Smooth muscle cell (in vitro differentiated cells): ENCODE measurements around the gene PPM1A. TPM values are rescaled to one million over a fixed set of nuclear protein-coding genes. Genes with fewer than 3 reads are reported as not detected.

Source experiments
- DNase-seq: peaks from one replicate; lab custom pipeline; 2025; ENCODE audit not compliant: unreplicated experiment; lab: John Stamatoyannopoulos, UW
- H2AFZ ChIP-seq: fragments of 200-600 bp; sonication (generic); 2 replicates; pipeline ENCODE4 v1.6.0; 2016; ENCODE audit warnings: antibody characterized with exemption, low read depth, mild to moderate bottlenecking
- H3F3A ChIP-seq: fragments of 200-600 bp; sonication (generic); 2 replicates; pipeline ENCODE4 v1.6.0; 2017; ENCODE audit warnings: antibody characterized with exemption, low read depth
- H3K27ac ChIP-seq: fragments of 200-600 bp; sonication (generic); 2 replicates; pipeline ENCODE4 v1.5.1; 2016; ENCODE audit warnings: low read depth, mild to moderate bottlenecking
- H3K27me3 ChIP-seq: fragments of 200-600 bp; sonication (generic); 2 replicates; pipeline ENCODE4 v1.6.1; 2016; ENCODE audit warnings: low read depth, mild to moderate bottlenecking
- H3K36me3 ChIP-seq: fragments of 200-600 bp; sonication (generic); 2 replicates; pipeline ENCODE4 v1.5.1; 2016; ENCODE audit warnings: low read depth
- H3K4me1 ChIP-seq: fragments of 200-600 bp; sonication (generic); 2 replicates; pipeline ENCODE4 v1.5.1; 2016; ENCODE audit warnings: low read depth
- H3K4me2 ChIP-seq: fragments of 200-600 bp; sonication (generic); 2 replicates; pipeline ENCODE4 v1.6.0; 2016; ENCODE audit warnings: mild to moderate bottlenecking
- H3K4me3 ChIP-seq: fragments of 200-600 bp; sonication (generic); 2 replicates; pipeline ENCODE4 v1.5.1; 2016; ENCODE audit warnings: mild to moderate bottlenecking
- H3K79me2 ChIP-seq: fragments of 200-600 bp; sonication (generic); 2 replicates; pipeline ENCODE4 v1.6.0; 2016; ENCODE audit warnings: low read depth, mild to moderate bottlenecking
- H3K9ac ChIP-seq: fragments of 200-600 bp; sonication (generic); 2 replicates; pipeline ENCODE4 v1.6.0; 2016; ENCODE audit warnings: low read depth
- H3K9me3 ChIP-seq: fragments of 200-600 bp; sonication (generic); replicated peaks from 2 replicates; pipeline ENCODE4 v1.5.1; 2016; ENCODE audit warnings: low read depth
- H4K20me1 ChIP-seq: fragments of 200-600 bp; sonication (generic); 2 replicates; pipeline ENCODE4 v1.6.0; 2016; ENCODE audit warnings: low read depth
- WGBS: methylation state at CpG from one replicate; pipeline ENCODE4 v1.1.7; 2016; ENCODE audit warnings: low lambda C conversion rate; 5-methylcytosine and 5-hydroxymethylcytosine counted together
- polyA plus RNA-seq: library from polyadenylated mRNA; unstranded; fragments of >200 nt; fragmentation: Nextera tagmentation; extraction: Ambion mirVana; gene quantifications from 2 replicates; pipeline ENCODE4 v1.2.1, GENCODE V29; 2016
- total RNA-seq: library from RNA; depleted of rRNA; stranded (reverse); fragments of >200 nt; gene quantifications from 2 replicates; pipeline ENCODE4 v1.2.3, GENCODE V29; 2014
- TF ChIP-seq, protein P1 (sequence below): fragments of 200-600 bp; sonication (generic); IDR thresholded peaks from 2 replicates; pipeline ENCODE4 v1.5.1; 2017; ENCODE audit warnings: borderline replicate concordance, mild to moderate bottlenecking, antibody characterized with exemption; ENCODE audit not compliant: insufficient read depth, poor library complexity, severe bottlenecking

PPM1A gene
- total and polyA plus RNA-seq, 2 experiments from 2014 or later, result 17.5 to 30.0 TPM

GRCh38 chr14:60229614-60230013 lies 19.4 kb upstream of the PPM1A start:
- no peak overlapping the region for H3K4me3 ChIP-seq
- H2AFZ ChIP-seq, result no peak overlapping the region
- no peaks in the 10 kb centered on the region for H3K36me3 ChIP-seq
- no peaks in the 10 kb centered on the region for H3K79me2 ChIP-seq
- H3K9me3 ChIP-seq, result no peaks in the 10 kb centered on the region
- no peak overlapping the region for H3K9ac ChIP-seq
- no peak overlapping the region for H3K4me2 ChIP-seq
- H3K27ac ChIP-seq, result no peak overlapping the region
- TF ChIP-seq, protein P1, sequence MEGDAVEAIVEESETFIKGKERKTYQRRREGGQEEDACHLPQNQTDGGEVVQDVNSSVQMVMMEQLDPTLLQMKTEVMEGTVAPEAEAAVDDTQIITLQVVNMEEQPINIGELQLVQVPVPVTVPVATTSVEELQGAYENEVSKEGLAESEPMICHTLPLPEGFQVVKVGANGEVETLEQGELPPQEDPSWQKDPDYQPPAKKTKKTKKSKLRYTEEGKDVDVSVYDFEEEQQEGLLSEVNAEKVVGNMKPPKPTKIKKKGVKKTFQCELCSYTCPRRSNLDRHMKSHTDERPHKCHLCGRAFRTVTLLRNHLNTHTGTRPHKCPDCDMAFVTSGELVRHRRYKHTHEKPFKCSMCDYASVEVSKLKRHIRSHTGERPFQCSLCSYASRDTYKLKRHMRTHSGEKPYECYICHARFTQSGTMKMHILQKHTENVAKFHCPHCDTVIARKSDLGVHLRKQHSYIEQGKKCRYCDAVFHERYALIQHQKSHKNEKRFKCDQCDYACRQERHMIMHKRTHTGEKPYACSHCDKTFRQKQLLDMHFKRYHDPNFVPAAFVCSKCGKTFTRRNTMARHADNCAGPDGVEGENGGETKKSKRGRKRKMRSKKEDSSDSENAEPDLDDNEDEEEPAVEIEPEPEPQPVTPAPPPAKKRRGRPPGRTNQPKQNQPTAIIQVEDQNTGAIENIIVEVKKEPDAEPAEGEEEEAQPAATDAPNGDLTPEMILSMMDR, result no peak
- no peaks in the 10 kb centered on the region for H3F3A ChIP-seq
- H4K20me1 ChIP-seq, result no peaks in the 10 kb centered on the region
- DNase-seq, result no peak
- H3K27me3 ChIP-seq, result no peaks in the 10 kb centered on the region
- no peaks in the 10 kb centered on the region for H3K4me1 ChIP-seq

GRCh38 chr14:60232185-60232584 lies 16.8 kb upstream of the PPM1A start:
- Histone ChIP-seq H3K4me2 (no peak overlapping the region), H3K27me3 (no peaks in the 10 kb centered on the region), H3K27ac (no peak overlapping the region), H3F3A (no peaks in the 10 kb centered on the region), H2AFZ (no peak overlapping the region), H4K20me1 (no peaks in the 10 kb centered on the region), H3K36me3 (no peaks in the 10 kb centered on the region), H3K9me3 (no peaks in the 10 kb centered on the region), H3K4me3 (no peak overlapping the region), H3K79me2 (no peaks in the 10 kb centered on the region), H3K9ac (no peak overlapping the region), H3K4me1 (no peaks in the 10 kb centered on the region)
- TF ChIP-seq, protein P1, result no peak
- 89% methylated on average over 1 of the region's 1 CpG for WGBS
- no peak for DNase-seq

GRCh38 chr14:60233251-60233650 lies 15.8 kb upstream of the PPM1A start:
- H3K4me1 ChIP-seq, result no peaks in the 10 kb centered on the region
- no peaks in the 10 kb centered on the region for H3K27me3 ChIP-seq
- no peaks in the 10 kb centered on the region for H4K20me1 ChIP-seq
- no peaks in the 10 kb centered on the region for H3K79me2 ChIP-seq
- no peaks in the 10 kb centered on the region for H3K36me3 ChIP-seq
- H3F3A ChIP-seq, result no peaks in the 10 kb centered on the region
- no peak overlapping the region for H3K4me2 ChIP-seq
- TF ChIP-seq, protein P1, result no peak
- DNase-seq, result no peak
- H3K9me3 ChIP-seq, result no peaks in the 10 kb centered on the region
- H3K4me3 ChIP-seq, result no peak overlapping the region
- H2AFZ ChIP-seq, result no peak overlapping the region
- H3K27ac ChIP-seq, result no peak overlapping the region
- WGBS, result 85% methylated on average over 3 of the region's 3 CpGs
- no peak overlapping the region for H3K9ac ChIP-seq

- H3K9ac ChIP-seq, result no peak overlapping the region
- H2AFZ ChIP-seq, result no peak overlapping the region
- H3K4me2 ChIP-seq, result no peak overlapping the region
- H3F3A ChIP-seq, result no peaks in the 10 kb centered on the region
- TF ChIP-seq, protein P1, result no peak
- DNase-seq, result no peak
- H3K4me3 ChIP-seq, result no peak overlapping the region
- no peaks in the 10 kb centered on the region for H3K4me1 ChIP-seq
- no peak overlapping the region for H3K27ac ChIP-seq
- H4K20me1 ChIP-seq, result no peaks in the 10 kb centered on the region
- no peaks in the 10 kb centered on the region for H3K36me3 ChIP-seq
- H3K79me2 ChIP-seq, result no peaks in the 10 kb centered on the region
- no peaks in the 10 kb centered on the region for H3K9me3 ChIP-seq
- no peaks in the 10 kb centered on the region for H3K27me3 ChIP-seq
Observed at GRCh38 chr14:60233891-60234290, 15.1 kb upstream of the PPM1A start.
